Activated naive CD4-positive, alpha-beta T cell treated with anti-CD3 and anti-CD28 coated beads, Interleukin-2, amount 50 U/mL, for 24 hours (primary cell): ENCODE data around the gene UBE2G1.
A peak's percentile ranks its signal among the peaks of the same experiment; 100 is the strongest.
"Not testable (repeated sequence)": the region's sequence is repeated elsewhere in the genome, so short reads cannot be mapped to it uniquely, and the experiment has no call there.

Experiments used
- H3K27ac Mint-ChIP-seq: one replicate; pipeline ENCODE4 v1.8.0; 2021; ENCODE audit warnings: mild to moderate bottlenecking, mixed read lengths
- H3K27me3 Mint-ChIP-seq: one replicate; pipeline ENCODE4 v1.8.0; 2021; ENCODE audit warnings: mixed read lengths
- H3K36me3 Mint-ChIP-seq: one replicate; pipeline ENCODE4 v1.8.0; 2021; ENCODE audit warnings: mixed read lengths
- H3K4me1 Mint-ChIP-seq: one replicate; pipeline ENCODE4 v1.8.0; 2021; ENCODE audit warnings: mixed read lengths
- H3K4me3 Mint-ChIP-seq: one replicate; pipeline ENCODE4 v1.8.0; 2021; ENCODE audit warnings: mild to moderate bottlenecking, mixed read lengths
- H3K9me3 Mint-ChIP-seq: one replicate; pipeline ENCODE4 v1.8.0; 2021; ENCODE audit warnings: mixed read lengths

Gene UBE2G1

GRCh38 chr17:4386406-4386805, 19.9 kb upstream of the UBE2G1 start:
- no peak overlapping the region for H3K4me3 Mint-ChIP-seq
- H3K27me3 Mint-ChIP-seq, result no peaks in the 10 kb centered on the region
- H3K27ac Mint-ChIP-seq, result no peak overlapping the region
- H3K36me3 Mint-ChIP-seq, result no peaks in the 10 kb centered on the region
- peaks cover 10% of the 10 kb centered on the region for H3K4me1 Mint-ChIP-seq
- no peaks in the 10 kb centered on the region for H3K9me3 Mint-ChIP-seq

- no peaks in the 10 kb centered on the region for H3K9me3 Mint-ChIP-seq
- no peaks in the 10 kb centered on the region for H3K27me3 Mint-ChIP-seq
- H3K4me3 Mint-ChIP-seq, result no peak overlapping the region
- peaks cover 14% of the 10 kb centered on the region for H3K4me1 Mint-ChIP-seq
- no peak overlapping the region for H3K27ac Mint-ChIP-seq
- no peaks in the 10 kb centered on the region for H3K36me3 Mint-ChIP-seq
Measured at GRCh38 chr17:4381690-4382671, 15.5 kb upstream of the UBE2G1 start.

- Mint-ChIP-seq H3K4me3 (no peak overlapping the region), H3K9me3 (no peaks in the 10 kb centered on the region), H3K27me3 (no peaks in the 10 kb centered on the region), H3K36me3 (no peaks in the 10 kb centered on the region), H3K27ac (no peak overlapping the region), H3K4me1 (peaks cover 25% of the 10 kb centered on the region)
Measured at GRCh38 chr17:4378626-4379025, 12.2 kb upstream of the UBE2G1 start.

GRCh38 chr17:4377247-4377646, 10.8 kb upstream of the UBE2G1 start:
- H3K27ac Mint-ChIP-seq, result peak overlapping the region; percentile 63
- H3K4me3 Mint-ChIP-seq, H3K27me3 Mint-ChIP-seq, H3K36me3 Mint-ChIP-seq, H3K9me3 Mint-ChIP-seq: not testable (repeated sequence)
- peaks cover 20% of the 10 kb centered on the region for H3K4me1 Mint-ChIP-seq

GRCh38 chr17:4375796-4376440, 9.4 kb upstream of the UBE2G1 start:
- H3K27ac Mint-ChIP-seq, H3K27me3 Mint-ChIP-seq, H3K4me3 Mint-ChIP-seq, H3K9me3 Mint-ChIP-seq, H3K36me3 Mint-ChIP-seq: not testable (repeated sequence)
- peaks cover 11% of the 10 kb centered on the region for H3K4me1 Mint-ChIP-seq

- Mint-ChIP-seq H3K4me1 (peaks cover 11% of the 10 kb centered on the region), H3K27ac (peak overlapping the region; percentile 48), H3K27me3 (no peaks in the 10 kb centered on the region), H3K4me3 (peak overlapping the region; percentile 39), H3K9me3 (no peaks in the 10 kb centered on the region), H3K36me3 (no peaks in the 10 kb centered on the region)
Measured at GRCh38 chr17:4375039-4375748, 8.7 kb upstream of the UBE2G1 start.

GRCh38 chr17:4369557-4370230, 3.2 kb upstream of the UBE2G1 start:
- no peaks in the 10 kb centered on the region for H3K9me3 Mint-ChIP-seq
- H3K27ac Mint-ChIP-seq, result no peak overlapping the region
- H3K4me1 Mint-ChIP-seq, result peaks cover 12% of the 10 kb centered on the region
- peaks cover 2% of the 10 kb centered on the region for H3K36me3 Mint-ChIP-seq
- H3K4me3 Mint-ChIP-seq, result no peak overlapping the region
- no peaks in the 10 kb centered on the region for H3K27me3 Mint-ChIP-seq

- no peaks in the 10 kb centered on the region for H3K27me3 Mint-ChIP-seq
- H3K9me3 Mint-ChIP-seq, result no peaks in the 10 kb centered on the region
- H3K36me3 Mint-ChIP-seq, result peaks cover 2% of the 10 kb centered on the region
- H3K27ac Mint-ChIP-seq, result no peak overlapping the region
- H3K4me3 Mint-ChIP-seq, result no peak overlapping the region
- peaks cover 18% of the 10 kb centered on the region for H3K4me1 Mint-ChIP-seq
Measured at GRCh38 chr17:4368341-4368740, 1.9 kb upstream of the UBE2G1 start.

- H3K36me3 Mint-ChIP-seq, result not testable (repeated sequence)
- peaks cover 29% of the 10 kb centered on the region for H3K4me1 Mint-ChIP-seq
Measured at GRCh38 chr17:4367177-4367576, 702 bp upstream of the UBE2G1 start.

GRCh38 chr17:4365628-4366326, 698 bp downstream of the UBE2G1 start:
- Mint-ChIP-seq H3K36me3 (peaks cover 2% of the 10 kb centered on the region), H3K4me3 (peak overlapping the region; percentile 87), H3K27ac (no peak overlapping the region)

More at GRCh38 chr17:4367177-4367576, 702 bp upstream of the UBE2G1 start:
- Mint-ChIP-seq H3K27ac (peak overlapping the region; percentile 95), H3K4me3 (peak overlapping the region; percentile 87)
- not testable (repeated sequence) for H3K9me3 Mint-ChIP-seq, H3K27me3 Mint-ChIP-seq

GRCh38 chr17:4365103-4365627, 1.3 kb downstream of the UBE2G1 start:
- Mint-ChIP-seq H3K4me1 (peaks cover 43% of the 10 kb centered on the region), H3K27me3 (no peaks in the 10 kb centered on the region), H3K4me3 (peak overlapping the region; percentile 97), H3K27ac (peak overlapping the region; percentile 99), H3K36me3 (peaks cover 2% of the 10 kb centered on the region), H3K9me3 (no peaks in the 10 kb centered on the region)

More at GRCh38 chr17:4365628-4366326, 698 bp downstream of the UBE2G1 start:
- Mint-ChIP-seq H3K9me3 (no peaks in the 10 kb centered on the region), H3K27me3 (no peaks in the 10 kb centered on the region), H3K4me1 (peaks cover 37% of the 10 kb centered on the region)

- Mint-ChIP-seq H3K36me3 (peaks cover 2% of the 10 kb centered on the region), H3K4me1 (peaks cover 49% of the 10 kb centered on the region), H3K9me3 (no peaks in the 10 kb centered on the region), H3K4me3 (peak overlapping the region; percentile 97), H3K27ac (peak overlapping the region; percentile 99), H3K27me3 (no peaks in the 10 kb centered on the region)
Measured at GRCh38 chr17:4364622-4365041, 1.8 kb downstream of the UBE2G1 start.

GRCh38 chr17:4362141-4362540, 4.3 kb downstream of the UBE2G1 start:
- Mint-ChIP-seq H3K36me3 (peaks cover 2% of the 10 kb centered on the region), H3K4me1 (peaks cover 71% of the 10 kb centered on the region), H3K9me3 (no peaks in the 10 kb centered on the region), H3K4me3 (no peak overlapping the region), H3K27ac (peak overlapping the region; percentile 23), H3K27me3 (no peaks in the 10 kb centered on the region)

GRCh38 chr17:4358154-4358553, 8.3 kb downstream of the UBE2G1 start:
- H3K4me3 Mint-ChIP-seq, result peak overlapping the region; percentile 19
- H3K27ac Mint-ChIP-seq, result no peak overlapping the region
- no peaks in the 10 kb centered on the region for H3K27me3 Mint-ChIP-seq
- H3K4me1 Mint-ChIP-seq, result peaks cover 70% of the 10 kb centered on the region
- no peaks in the 10 kb centered on the region for H3K9me3 Mint-ChIP-seq
- no peaks in the 10 kb centered on the region for H3K36me3 Mint-ChIP-seq
